ENCODE results near the gene ATXN1.

ATXN1 gene

GRCh38 chr6:16251706-16252105, 509.6 kb downstream of the ATXN1 start:
- Histone ChIP-seq H4K20me1 (ENCODE audit: low read depth, low read length) (no peaks in the 10 kb centered on the region), H3K4me3 (ENCODE audit: insufficient read depth, low read length, poor library complexity, severe bottlenecking) (no peak overlapping the region), H3K27me3 (ENCODE audit: low read length) (0 out of 2 replicates have a peak, but pooled peaks cover 3% of the 10 kb centered on the region), H3K4me2 (ENCODE audit: low read depth, low read length, poor library complexity, severe bottlenecking) (no peak overlapping the region), H3K79me2 (ENCODE audit: insufficient read depth, low read length) (no peaks in the 10 kb centered on the region), H3K9ac (ENCODE audit: low read length) (no peak overlapping the region), H2AFZ (ENCODE audit: low read depth, low read length, severe bottlenecking) (no peak overlapping the region), H3K9me3 (ENCODE audit: insufficient read depth, low read length) (no peaks in the 10 kb centered on the region), H3F3A (ENCODE audit: insufficient read depth) (no peaks in the 10 kb centered on the region), H3K36me3 (ENCODE audit: low read length) (no peaks in the 10 kb centered on the region), H3K27ac (ENCODE audit: low read depth, low read length) (no peak overlapping the region), H3K9me2 (replicated peaks; ENCODE audit: insufficient read depth, low read length) (no peaks in the 10 kb centered on the region)
- TF ChIP-seq CTCF (IDR thresholded peaks at IDR 0.05; ENCODE audit: insufficient read depth, low read length, poor library complexity, severe bottlenecking) (no peak), EZH2phosphoT487 (conservative IDR thresholded peaks at IDR 0.05; ENCODE audit: low read length) (no peak)

- TF ChIP-seq CTCF (IDR thresholded peaks at IDR 0.05; ENCODE audit: insufficient read depth, low read length, poor library complexity, severe bottlenecking): no peak
- TF ChIP-seq EZH2phosphoT487 (conservative IDR thresholded peaks at IDR 0.05; ENCODE audit: low read length): no peak
- Histone ChIP-seq H4K20me1 (ENCODE audit: low read depth, low read length) (no peaks in the 10 kb centered on the region), H3K9me3 (ENCODE audit: insufficient read depth, low read length) (no peaks in the 10 kb centered on the region), H3K27me3 (ENCODE audit: low read length) (0 out of 2 replicates have a peak, but pooled peaks cover 3% of the 10 kb centered on the region), H3K27ac (ENCODE audit: low read depth, low read length) (no peak overlapping the region), H3K4me3 (ENCODE audit: insufficient read depth, low read length, poor library complexity, severe bottlenecking) (no peak overlapping the region), H3K9ac (ENCODE audit: low read length) (no peak overlapping the region), H2AFZ (ENCODE audit: low read depth, low read length, severe bottlenecking) (no peak overlapping the region), H3K36me3 (ENCODE audit: low read length) (no peaks in the 10 kb centered on the region), H3K9me2 (replicated peaks; ENCODE audit: insufficient read depth, low read length) (no peaks in the 10 kb centered on the region), H3F3A (ENCODE audit: insufficient read depth) (no peaks in the 10 kb centered on the region), H3K79me2 (ENCODE audit: insufficient read depth, low read length) (no peaks in the 10 kb centered on the region), H3K4me2 (ENCODE audit: low read depth, low read length, poor library complexity, severe bottlenecking) (no peak overlapping the region)
Measured at GRCh38 chr6:16249971-16250370, 511.3 kb downstream of the ATXN1 start.
